Skin of body (tissue), 2 donors: Measurements from ENCODE around the gene ORM1. TPM values are rescaled to one million over a fixed set of nuclear protein-coding genes. Genes with fewer than 3 reads are reported as not detected.

Experiments
- DNase-seq: peaks from one replicate; lab custom pipeline; 2025; lab: John Stamatoyannopoulos, UW
- total RNA-seq: library from RNA; depleted of rRNA; stranded (reverse); fragments of >200 nt; gene quantifications from one replicate; pipeline ENCODE4 v1.2.3, GENCODE V29; 2014

ORM1 gene
- total RNA-seq, 1 donor from 2014 or later: 4.8 TPM

DNA sequence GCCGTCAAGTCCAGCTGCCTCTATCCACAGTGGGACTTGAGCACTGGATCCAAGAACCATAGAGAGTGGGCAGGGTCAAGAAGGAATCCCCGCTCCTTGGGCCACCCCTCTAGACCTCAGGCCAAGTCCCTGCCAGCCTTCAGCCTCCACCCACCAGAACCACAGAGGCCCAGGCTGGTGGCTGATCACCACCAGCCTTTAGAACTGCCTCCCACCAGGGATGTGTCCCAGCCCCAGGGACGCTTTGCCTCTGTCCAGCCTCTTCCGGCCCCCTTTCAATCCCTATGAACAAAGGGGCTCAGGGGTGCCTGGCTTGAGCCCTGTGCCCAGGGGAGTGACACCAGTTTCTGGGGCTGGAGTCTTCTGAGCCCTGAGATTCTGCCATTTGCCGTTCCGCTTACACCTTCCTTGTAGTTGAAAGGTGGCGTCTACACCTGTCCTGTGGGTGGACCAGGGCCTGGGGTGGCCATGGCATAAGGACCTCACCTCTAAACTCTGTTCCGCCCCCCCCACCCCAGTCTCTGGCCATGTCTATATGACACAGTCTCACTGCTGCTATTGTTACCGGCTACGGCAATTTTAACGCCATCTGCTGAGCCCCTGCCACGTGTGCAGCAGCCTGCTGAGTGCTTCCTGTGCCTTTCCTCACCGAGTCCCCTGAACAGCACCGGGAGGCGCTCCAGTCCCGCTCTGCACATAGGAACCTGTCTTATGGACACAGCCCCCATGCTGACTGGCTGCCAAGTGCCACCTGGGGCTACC is 35.7 kb upstream of the ORM1 start:
- no peak for DNase-seq

DNA sequence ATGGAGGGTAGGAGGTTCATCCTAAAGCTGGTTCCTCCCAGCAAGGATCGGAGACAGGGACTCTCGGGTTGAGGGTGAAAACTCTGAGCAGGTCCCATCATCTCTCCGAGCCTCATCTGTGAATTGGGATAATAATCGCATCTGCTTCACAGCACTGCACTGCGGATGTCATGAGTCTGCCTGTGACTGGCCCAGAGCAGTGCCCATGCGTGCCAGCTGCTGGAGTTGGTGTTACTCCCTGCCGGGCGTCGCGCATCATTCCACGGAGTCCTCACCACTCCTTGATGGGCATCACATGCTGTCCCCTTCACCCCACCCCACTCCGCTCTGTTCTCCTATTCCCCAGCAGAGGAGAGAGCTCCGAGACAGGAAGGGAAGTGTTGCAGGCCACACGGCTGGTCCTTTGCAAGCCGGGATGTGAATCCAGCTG is 35.1 kb upstream of the ORM1 start:
- DNase-seq: no peak

DNA sequence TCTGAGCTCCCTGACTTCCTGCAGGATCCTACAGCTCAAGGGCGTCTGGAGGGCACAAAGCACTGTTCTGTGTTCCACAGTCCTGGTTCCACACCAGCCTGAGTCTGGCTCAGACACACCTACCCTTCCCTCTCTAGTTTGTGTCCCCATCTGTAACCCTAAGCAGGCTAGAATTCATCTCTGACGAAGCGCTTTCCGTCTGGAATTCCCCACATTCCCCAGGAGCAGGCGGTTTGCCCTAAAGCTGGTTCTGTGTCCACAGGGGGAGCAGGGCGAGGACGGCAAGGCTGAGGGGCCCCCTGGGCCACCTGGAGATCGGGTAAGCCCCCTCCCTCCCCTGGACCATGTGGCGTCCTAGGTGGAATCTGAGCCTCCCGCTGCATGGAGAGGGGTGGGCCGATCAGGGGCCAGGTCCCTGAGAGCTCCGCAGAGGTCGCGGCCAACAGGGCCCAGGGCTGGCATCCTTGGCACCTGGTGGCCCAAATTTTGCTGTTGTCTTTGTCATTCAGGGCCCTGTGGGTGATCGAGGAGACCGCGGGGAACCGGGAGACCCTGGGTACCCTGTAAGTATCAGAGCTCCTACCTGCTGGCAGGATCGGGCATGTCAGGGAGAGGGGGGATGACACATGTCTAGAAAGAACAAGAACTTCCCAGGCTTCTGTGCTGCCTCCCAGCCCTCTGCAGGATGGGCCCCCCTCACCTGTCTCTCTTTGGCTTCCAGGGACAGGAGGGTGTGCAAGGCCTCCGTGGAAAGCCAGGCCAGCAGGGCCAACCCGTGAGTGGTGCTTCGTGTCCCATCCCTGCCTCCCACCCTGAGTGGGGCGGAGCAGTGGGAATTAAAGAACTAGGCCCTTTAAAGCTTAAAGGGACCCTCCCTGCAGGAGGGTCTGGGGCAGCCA is 34.5 kb upstream of the ORM1 start:
- no peak for DNase-seq

DNA sequence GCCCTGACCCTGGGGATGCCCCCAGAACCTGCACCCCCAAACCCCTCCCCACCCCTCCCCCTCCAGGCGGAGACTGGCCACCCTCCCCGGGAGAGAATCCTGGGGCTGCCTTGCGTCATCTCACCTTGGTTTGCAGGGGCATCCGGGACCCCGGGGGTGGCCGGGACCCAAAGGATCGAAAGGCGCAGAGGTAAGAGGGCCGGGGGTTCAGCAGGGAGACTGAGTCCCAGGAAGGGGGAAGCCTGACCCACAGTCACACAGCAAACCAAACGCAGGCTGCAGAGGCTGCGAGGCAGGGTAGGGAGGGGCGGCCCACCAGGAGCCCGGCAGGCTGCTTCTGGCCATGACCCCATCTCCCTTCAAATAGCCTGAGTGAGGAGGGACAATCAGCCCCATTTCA is 33.8 kb upstream of the ORM1 start:
- DNase-seq: no peak

GRCh38 chr9:114289571-114290481 is 33.1 kb upstream of the ORM1 start:
- no peak for DNase-seq

DNA sequence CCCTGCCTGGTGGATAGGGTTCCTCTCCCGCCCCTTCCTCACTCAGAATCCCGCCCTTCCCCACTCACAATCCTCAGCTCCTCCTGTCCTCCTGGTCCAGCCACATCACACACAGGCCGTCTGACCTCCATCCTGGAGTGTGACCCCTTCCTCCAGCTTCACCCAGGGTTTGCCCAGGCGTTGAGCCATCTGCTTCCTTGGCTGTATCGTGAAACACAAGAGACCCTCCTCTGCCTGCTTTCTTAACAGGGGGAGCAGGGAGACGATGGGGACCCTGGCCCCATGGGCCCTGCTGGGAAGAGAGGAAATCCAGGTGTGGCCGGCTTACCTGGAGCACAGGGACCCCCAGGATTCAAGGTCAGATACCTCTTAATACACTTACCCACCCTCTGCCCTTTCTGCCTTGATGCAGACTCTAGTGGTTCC is 32.3 kb upstream of the ORM1 start:
- no peak for DNase-seq

GRCh38 chr9:114291064-114291474 is 31.8 kb upstream of the ORM1 start:
- DNase-seq: peak; percentile 30

DNA sequence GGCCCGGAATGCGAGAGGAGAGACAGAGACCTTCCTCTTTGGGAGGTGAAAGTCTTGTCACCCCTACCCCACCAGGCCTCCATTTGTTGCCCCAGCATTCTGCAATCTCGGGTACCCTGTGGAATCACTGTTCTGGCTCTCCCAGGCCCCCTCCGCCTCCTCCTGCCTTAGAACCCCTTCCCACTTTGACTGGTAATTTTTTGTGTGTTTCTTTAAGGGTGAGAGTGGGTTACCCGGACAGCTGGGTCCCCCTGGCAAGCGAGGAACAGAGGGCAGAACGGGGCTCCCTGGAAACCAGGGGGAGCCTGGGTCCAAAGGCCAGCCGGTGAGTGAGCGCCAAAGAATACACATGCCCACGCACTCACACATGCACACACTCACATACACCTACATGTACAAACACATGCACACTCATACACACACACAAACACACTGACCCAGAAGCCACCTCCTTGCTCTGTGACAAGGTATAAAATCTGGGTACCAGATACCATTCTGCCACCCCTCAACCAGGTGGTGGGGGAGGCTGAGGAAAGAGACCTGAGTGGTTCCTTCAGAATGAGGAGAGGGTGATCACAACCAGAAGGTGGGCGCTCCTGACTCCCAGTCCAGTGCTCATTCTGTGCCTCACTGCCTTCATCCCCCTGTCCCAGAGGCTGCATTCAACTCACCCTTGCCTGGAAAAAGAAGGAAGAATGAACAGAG is 30.9 kb upstream of the ORM1 start:
- no peak for DNase-seq

- no peak for DNase-seq
Measured at GRCh38 chr9:114294664-114295063, 28.2 kb upstream of the ORM1 start.

- DNase-seq: no peak
Measured at GRCh38 chr9:114296338-114296737, 26.6 kb upstream of the ORM1 start.

- no peak for DNase-seq
Measured at GRCh38 chr9:114299286-114300152, 23.4 kb upstream of the ORM1 start.

DNA sequence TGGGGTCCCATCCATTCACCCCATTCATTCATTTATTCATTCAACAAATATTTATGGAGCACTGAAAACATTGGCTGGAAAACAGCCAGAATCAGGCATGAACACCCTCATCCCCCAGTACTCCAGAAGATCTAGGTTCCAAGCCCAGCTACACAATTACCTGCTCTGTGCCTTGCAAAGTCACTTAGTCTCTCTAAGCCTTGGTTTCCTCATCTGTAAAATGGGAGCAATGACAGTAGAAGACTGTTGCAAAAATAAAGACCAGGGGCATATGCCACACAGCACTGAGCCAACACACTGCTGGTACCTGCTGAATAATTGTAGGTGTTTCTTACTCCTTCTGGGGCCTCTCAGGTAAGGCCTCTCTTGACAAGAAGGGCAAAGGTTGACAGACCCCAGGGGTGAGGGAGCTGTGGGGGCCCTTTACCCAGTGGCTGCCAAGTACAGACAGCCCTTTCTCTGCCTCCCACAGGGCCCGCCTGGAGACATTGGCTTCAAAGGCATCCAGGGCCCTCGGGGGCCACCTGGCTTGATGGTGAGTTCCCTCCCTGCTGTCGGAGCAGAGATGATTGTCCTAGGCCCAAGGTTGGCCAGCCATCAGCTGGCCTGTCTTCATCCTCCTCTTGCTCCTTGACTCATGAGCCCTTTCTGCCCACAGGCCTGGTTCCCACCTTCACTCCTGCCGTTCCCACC is 22.6 kb upstream of the ORM1 start:
- DNase-seq: no peak

DNA sequence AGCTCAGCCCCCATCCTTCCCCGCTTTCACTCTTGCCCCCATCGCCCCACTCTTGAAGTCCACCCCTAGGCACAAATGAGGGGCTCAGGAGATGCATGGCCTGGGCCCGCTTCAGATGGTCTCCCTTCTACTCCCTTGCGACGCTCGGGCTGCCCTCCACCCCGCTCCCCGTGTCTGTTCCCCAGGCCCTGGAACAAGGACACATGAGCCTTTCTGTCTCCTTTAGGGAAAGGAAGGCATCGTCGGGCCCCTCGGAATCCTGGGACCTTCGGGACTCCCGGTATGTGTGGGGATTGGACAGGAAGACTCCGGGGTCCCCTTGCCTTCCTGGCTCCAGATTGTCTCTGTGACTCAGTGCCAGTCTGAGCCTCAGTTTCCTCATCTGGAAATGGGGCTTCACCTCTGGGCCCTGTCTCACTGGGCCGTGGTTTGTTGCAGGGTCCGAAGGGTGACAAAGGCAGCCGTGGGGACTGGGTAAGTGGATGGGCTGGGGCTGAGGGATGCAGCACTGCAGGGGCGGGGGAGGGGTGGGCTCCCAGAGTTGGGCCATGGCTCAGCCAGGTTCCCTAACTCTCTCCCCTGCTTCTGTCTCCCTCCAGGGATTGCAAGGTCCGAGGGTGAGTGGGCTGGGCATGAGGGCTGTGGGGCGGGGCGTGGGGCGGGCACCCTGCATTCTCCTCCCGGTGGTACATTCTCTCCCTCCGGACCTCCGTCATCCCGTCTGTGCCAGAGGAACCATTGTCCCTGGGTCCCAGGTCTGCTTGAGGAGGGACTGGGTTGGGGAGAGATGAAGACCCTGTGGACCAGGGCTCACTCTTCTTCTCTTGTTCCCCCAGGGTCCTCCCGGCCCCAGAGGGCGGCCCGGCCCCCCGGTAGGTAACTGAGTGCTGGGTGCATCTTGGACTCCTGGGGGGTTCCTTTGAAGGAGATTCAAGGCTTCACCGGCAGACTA is 21.8 kb upstream of the ORM1 start:
- DNase-seq: no peak

DNA sequence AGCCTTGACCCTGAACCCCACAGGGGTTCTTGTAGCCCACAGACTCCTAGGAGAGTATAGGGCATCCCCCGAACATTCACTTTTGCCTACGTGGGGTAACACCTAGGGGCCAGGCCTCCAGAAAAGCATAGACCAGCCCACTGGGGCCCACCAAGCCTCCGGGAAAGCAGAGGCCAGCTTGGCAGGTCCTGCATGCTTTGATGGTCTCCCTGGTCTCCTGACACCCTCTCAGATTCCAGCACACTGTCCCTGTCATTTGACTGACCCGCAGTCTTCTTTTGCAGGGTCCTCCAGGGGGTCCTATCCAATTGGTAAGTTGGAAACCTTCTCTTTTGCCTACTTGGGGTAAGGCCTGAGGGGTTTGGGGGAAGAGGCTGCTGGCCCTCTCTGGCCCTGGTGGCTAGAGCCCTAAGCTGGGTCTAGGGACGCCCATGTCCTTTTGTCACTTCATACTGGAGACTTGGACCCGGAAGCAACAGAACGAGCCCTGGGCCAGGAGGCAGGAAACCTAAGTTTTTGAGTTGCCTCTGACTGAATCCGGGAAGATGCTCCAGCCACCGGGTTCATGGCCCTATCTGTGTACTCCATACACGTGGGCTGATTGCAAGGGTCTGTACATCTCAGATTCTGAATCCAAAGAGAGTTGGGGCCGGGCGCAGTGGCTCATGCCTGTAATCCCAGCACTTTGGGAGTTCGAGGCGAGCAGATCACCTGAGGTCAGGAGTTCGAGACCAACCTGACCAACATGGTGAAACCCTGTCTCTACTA is 20.9 kb upstream of the ORM1 start:
- DNase-seq: no peak

DNA sequence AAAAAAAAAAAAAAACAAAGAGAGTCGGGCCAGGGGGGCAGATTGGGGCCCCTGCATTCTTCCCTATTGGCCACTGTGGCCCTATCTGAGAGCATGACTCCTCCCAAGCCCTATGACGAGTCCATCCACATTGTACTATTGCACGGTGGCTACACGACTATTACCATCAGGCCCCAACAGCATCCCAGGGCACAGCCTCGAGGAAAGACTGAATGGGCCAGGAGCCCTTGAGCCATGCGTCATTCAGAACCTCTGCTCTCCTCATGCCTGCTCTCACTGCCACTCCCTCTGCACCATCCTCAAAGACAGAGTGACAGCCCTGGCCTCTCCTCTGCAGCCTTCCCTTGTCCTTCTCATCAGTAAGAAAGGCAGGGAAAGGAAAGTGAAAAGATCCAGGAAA is 20.2 kb upstream of the ORM1 start:
- DNase-seq: no peak

GRCh38 chr9:114303571-114303970 is 19.3 kb upstream of the ORM1 start:
- DNase-seq: no peak

DNA sequence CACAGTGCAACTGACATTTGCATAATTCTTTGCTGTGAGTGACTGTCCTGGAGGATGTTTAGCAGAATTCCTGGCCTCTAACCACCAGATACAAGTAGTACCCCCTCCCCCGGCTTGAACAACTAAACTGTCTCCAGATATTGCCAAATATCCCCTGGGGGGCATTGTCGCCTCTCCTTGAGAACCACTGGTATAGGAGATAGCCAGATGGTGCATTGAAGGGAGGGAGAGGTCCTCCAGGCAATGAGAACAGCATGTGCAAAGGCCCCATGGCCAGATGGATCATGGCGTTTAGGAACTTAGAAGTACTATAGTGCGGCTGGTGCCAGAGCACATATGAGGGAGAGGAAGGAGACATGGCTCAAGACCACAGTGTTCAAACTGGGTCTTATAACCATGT is 18.9 kb upstream of the ORM1 start:
- no peak for DNase-seq
